Measurements from ENCODE around the gene MYO3A.

DNA sequence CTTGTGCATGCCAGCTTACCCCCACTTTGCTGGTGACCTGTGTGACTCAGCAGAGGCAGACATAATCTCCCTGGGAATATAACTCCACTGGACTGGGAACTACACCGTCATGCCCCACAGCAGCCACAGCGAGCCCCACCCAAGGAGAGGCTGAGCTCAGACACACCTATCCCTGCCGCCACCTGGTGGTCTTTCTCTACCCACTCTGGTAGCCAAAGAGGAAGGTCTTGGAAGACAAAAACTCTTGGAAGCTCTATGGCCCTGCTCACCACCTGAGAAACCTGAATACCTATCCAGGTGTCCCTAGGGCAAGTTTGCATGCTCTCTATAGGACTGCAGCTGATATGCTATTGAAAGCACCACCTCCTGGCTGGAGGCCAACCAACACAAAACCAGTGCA, 48.1 kb downstream of the MYO3A start:
- TF ChIP-seq POLR2A (IDR thresholded peaks at IDR 0.05) = no peak
- TF ChIP-seq, protein P1, sequence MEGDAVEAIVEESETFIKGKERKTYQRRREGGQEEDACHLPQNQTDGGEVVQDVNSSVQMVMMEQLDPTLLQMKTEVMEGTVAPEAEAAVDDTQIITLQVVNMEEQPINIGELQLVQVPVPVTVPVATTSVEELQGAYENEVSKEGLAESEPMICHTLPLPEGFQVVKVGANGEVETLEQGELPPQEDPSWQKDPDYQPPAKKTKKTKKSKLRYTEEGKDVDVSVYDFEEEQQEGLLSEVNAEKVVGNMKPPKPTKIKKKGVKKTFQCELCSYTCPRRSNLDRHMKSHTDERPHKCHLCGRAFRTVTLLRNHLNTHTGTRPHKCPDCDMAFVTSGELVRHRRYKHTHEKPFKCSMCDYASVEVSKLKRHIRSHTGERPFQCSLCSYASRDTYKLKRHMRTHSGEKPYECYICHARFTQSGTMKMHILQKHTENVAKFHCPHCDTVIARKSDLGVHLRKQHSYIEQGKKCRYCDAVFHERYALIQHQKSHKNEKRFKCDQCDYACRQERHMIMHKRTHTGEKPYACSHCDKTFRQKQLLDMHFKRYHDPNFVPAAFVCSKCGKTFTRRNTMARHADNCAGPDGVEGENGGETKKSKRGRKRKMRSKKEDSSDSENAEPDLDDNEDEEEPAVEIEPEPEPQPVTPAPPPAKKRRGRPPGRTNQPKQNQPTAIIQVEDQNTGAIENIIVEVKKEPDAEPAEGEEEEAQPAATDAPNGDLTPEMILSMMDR (IDR thresholded peaks at IDR 0.05) = no peak

Measured in gastroesophageal sphincter (tissue), 3 donors.